ENCODE results near the gene GSC2. TPM values are rescaled to one million over a fixed set of nuclear protein-coding genes. Genes with fewer than 3 reads are reported as not detected.

Gene GSC2
- total RNA-seq, 3 donors from 2014 or later = not detected

- Mint-ChIP-seq H3K4me3 (no peak overlapping the region), H3K4me1 (ENCODE audit: low read depth) (peaks cover 5% of the 10 kb centered on the region), H3K9me3 (no peaks in the 10 kb centered on the region), H3K27me3 (ENCODE audit: low read depth) (no peaks in the 10 kb centered on the region), H3K36me3 (ENCODE audit: insufficient read depth) (peaks cover 3% of the 10 kb centered on the region)
- ATAC-seq (no peak), DNase-seq (no peak)
These were observed 23.5 kb downstream of the GSC2 start for GRCh38 chr22:19126309-19127273.

GRCh38 chr22:19125474-19126308 is 24.4 kb downstream of the GSC2 start:
- Mint-ChIP-seq H3K36me3 (ENCODE audit: insufficient read depth) (no peaks in the 10 kb centered on the region), H3K9me3 (no peaks in the 10 kb centered on the region), H3K27me3 (ENCODE audit: low read depth) (no peaks in the 10 kb centered on the region), H3K4me1 (ENCODE audit: low read depth) (peaks cover 13% of the 10 kb centered on the region), H3K4me3 (no peak overlapping the region)
- DNase-seq (no peak), ATAC-seq (no peak)

GRCh38 chr22:19125011-19125410 is 25.1 kb downstream of the GSC2 start:
- H3K27me3 Mint-ChIP-seq (ENCODE audit: low read depth) = no peaks in the 10 kb centered on the region
- no peak for ATAC-seq
- peaks cover 20% of the 10 kb centered on the region for H3K4me1 Mint-ChIP-seq (ENCODE audit: low read depth)
- H3K4me3 Mint-ChIP-seq = no peak overlapping the region
- H3K36me3 Mint-ChIP-seq (ENCODE audit: insufficient read depth) = no peaks in the 10 kb centered on the region
- no peak for DNase-seq
- no peaks in the 10 kb centered on the region for H3K9me3 Mint-ChIP-seq

GRCh38 chr22:19124377-19124776 is 25.7 kb downstream of the GSC2 start:
- no peak for ATAC-seq
- Mint-ChIP-seq H3K4me1 (ENCODE audit: low read depth) (peaks cover 26% of the 10 kb centered on the region), H3K27me3 (ENCODE audit: low read depth) (no peaks in the 10 kb centered on the region), H3K9me3 (no peaks in the 10 kb centered on the region), H3K36me3 (ENCODE audit: insufficient read depth) (no peaks in the 10 kb centered on the region), H3K4me3 (no peak overlapping the region)
- no peak for DNase-seq

GRCh38 chr22:19123936-19124335 is 26.2 kb downstream of the GSC2 start:
- no peak for DNase-seq
- Mint-ChIP-seq H3K36me3 (ENCODE audit: insufficient read depth) (no peaks in the 10 kb centered on the region), H3K4me3 (no peak overlapping the region), H3K27me3 (ENCODE audit: low read depth) (no peaks in the 10 kb centered on the region), H3K4me1 (ENCODE audit: low read depth) (peaks cover 31% of the 10 kb centered on the region), H3K9me3 (no peaks in the 10 kb centered on the region)
- no peak for ATAC-seq

- Mint-ChIP-seq H3K9me3 (no peaks in the 10 kb centered on the region), H3K36me3 (ENCODE audit: insufficient read depth) (no peaks in the 10 kb centered on the region), H3K4me1 (ENCODE audit: low read depth) (peaks cover 40% of the 10 kb centered on the region), H3K4me3 (peak overlapping the region; percentile 77), H3K27me3 (ENCODE audit: low read depth) (no peaks in the 10 kb centered on the region)
- DNase-seq (no peak), ATAC-seq (no peak)
These were observed 27.2 kb downstream of the GSC2 start for GRCh38 chr22:19122752-19123492.

GRCh38 chr22:19122143-19122751 is 27.8 kb downstream of the GSC2 start, which contains the start of gene DGCR2:
TSS of gene DGCR2 (minus strand) at chr22:19122412. CDS start at chr22:19122206, 206 bp downstream.
- Mint-ChIP-seq H3K27me3 (ENCODE audit: low read depth) (no peaks in the 10 kb centered on the region), H3K4me3 (peak within 1 kb of the TSS; percentile 89), H3K36me3 (ENCODE audit: insufficient read depth) (no peaks in the 10 kb centered on the region), H3K4me1 (ENCODE audit: low read depth) (peaks cover 46% of the 10 kb centered on the region), H3K9me3 (no peaks in the 10 kb centered on the region)
- ATAC-seq (peak; percentile 96 to 97), DNase-seq (peak; percentile 97)

- DNase-seq = peak; percentile 15
- no peaks in the 10 kb centered on the region for H3K36me3 Mint-ChIP-seq (ENCODE audit: insufficient read depth)
- no peaks in the 10 kb centered on the region for H3K27me3 Mint-ChIP-seq (ENCODE audit: low read depth)
- peaks cover 52% of the 10 kb centered on the region for H3K4me1 Mint-ChIP-seq (ENCODE audit: low read depth)
- H3K9me3 Mint-ChIP-seq = no peaks in the 10 kb centered on the region
- ATAC-seq = peak; percentile 32 to 45
- peak overlapping the region; percentile 89 for H3K4me3 Mint-ChIP-seq
These were observed 28.4 kb downstream of the GSC2 start for GRCh38 chr22:19121631-19122142.

GRCh38 chr22:19120829-19121630 is 29.1 kb downstream of the GSC2 start:
- Mint-ChIP-seq H3K9me3 (no peaks in the 10 kb centered on the region), H3K4me1 (ENCODE audit: low read depth) (peaks cover 59% of the 10 kb centered on the region), H3K4me3 (peak overlapping the region; percentile 89), H3K27me3 (ENCODE audit: low read depth) (no peaks in the 10 kb centered on the region), H3K36me3 (ENCODE audit: insufficient read depth) (no peaks in the 10 kb centered on the region)
- DNase-seq (no peak), ATAC-seq (peak; percentile 9 to 13)

- Mint-ChIP-seq H3K4me3 (peak overlapping the region; percentile 89), H3K36me3 (ENCODE audit: insufficient read depth) (peaks cover 3% of the 10 kb centered on the region), H3K9me3 (no peaks in the 10 kb centered on the region), H3K4me1 (ENCODE audit: low read depth) (peaks cover 69% of the 10 kb centered on the region), H3K27me3 (ENCODE audit: low read depth) (no peaks in the 10 kb centered on the region)
- ATAC-seq = no peak
- DNase-seq = no peak
These were observed 30.1 kb downstream of the GSC2 start for GRCh38 chr22:19119949-19120348.

- H3K27me3 Mint-ChIP-seq (ENCODE audit: low read depth) = no peaks in the 10 kb centered on the region
- peaks cover 75% of the 10 kb centered on the region for H3K4me1 Mint-ChIP-seq (ENCODE audit: low read depth)
- DNase-seq (no peak), ATAC-seq (no peak)
- H3K9me3 Mint-ChIP-seq = no peaks in the 10 kb centered on the region
- H3K4me3 Mint-ChIP-seq = no peak overlapping the region
- peaks cover 7% of the 10 kb centered on the region for H3K36me3 Mint-ChIP-seq (ENCODE audit: insufficient read depth)
These were observed 31.7 kb downstream of the GSC2 start for GRCh38 chr22:19118329-19118880.

GRCh38 chr22:19117111-19117512 is 33.0 kb downstream of the GSC2 start:
- Mint-ChIP-seq H3K9me3 (no peaks in the 10 kb centered on the region), H3K36me3 (ENCODE audit: insufficient read depth) (peaks cover 7% of the 10 kb centered on the region), H3K27me3 (ENCODE audit: low read depth) (no peaks in the 10 kb centered on the region), H3K4me3 (peak overlapping the region; percentile 12), H3K4me1 (ENCODE audit: low read depth) (peaks cover 77% of the 10 kb centered on the region)
- no peak for ATAC-seq
- DNase-seq = no peak
